ENCODE results near the gene STUM.

GRCh38 chr1:226524547-226524946, 24.0 kb upstream of the STUM start:
- no peak for TF ChIP-seq SIN3A (IDR thresholded peaks at IDR 0.05; ENCODE audit: borderline replicate concordance, insufficient read depth, low read depth, low read length)
- TF ChIP-seq, protein P1, sequence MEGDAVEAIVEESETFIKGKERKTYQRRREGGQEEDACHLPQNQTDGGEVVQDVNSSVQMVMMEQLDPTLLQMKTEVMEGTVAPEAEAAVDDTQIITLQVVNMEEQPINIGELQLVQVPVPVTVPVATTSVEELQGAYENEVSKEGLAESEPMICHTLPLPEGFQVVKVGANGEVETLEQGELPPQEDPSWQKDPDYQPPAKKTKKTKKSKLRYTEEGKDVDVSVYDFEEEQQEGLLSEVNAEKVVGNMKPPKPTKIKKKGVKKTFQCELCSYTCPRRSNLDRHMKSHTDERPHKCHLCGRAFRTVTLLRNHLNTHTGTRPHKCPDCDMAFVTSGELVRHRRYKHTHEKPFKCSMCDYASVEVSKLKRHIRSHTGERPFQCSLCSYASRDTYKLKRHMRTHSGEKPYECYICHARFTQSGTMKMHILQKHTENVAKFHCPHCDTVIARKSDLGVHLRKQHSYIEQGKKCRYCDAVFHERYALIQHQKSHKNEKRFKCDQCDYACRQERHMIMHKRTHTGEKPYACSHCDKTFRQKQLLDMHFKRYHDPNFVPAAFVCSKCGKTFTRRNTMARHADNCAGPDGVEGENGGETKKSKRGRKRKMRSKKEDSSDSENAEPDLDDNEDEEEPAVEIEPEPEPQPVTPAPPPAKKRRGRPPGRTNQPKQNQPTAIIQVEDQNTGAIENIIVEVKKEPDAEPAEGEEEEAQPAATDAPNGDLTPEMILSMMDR (IDR thresholded peaks at IDR 0.05) = no peak

Measured in Panc1 (cell line).